MCF 10A (cell line): Measurements from ENCODE around the gene EID1. TPM values are rescaled to one million over a fixed set of nuclear protein-coding genes. Genes with fewer than 3 reads are reported as not detected.
A peak's percentile ranks its signal among the peaks of the same experiment; 100 is the strongest.

Experiments used
- BruUV-seq: library from RNA; stranded (reverse); fragments of 400-500 nt; replicated peaks from 2 replicates; lab custom pipeline; 2021; lab: Mats Ljungman, UMichigan
- CTCF ChIA-PET: fragments of 300-600 bp; sonication (Branson Sonifier 250); formaldehyde crosslinking; extraction: SDS; loops from one replicate; lab custom pipeline; 2021; ENCODE audit warnings: antibody characterized with exemption, inconsistent platforms; lab: Yijun Ruan, JAX
- POLR2A ChIA-PET: fragments of 300-600, 350-650 bp; sonication (Branson Sonifier 250); formaldehyde crosslinking; extraction: SDS; loops from one replicate; lab custom pipeline; 2020; ENCODE audit warnings: antibody characterized with exemption, inconsistent platforms; lab: Yijun Ruan, JAX
- DNase-seq: peaks from one replicate; pipeline ENCODE4 v3.0.0-alpha.2; 2018; ENCODE audit not compliant: unreplicated experiment
- H3K27ac Mint-ChIP-seq: one replicate; pipeline ENCODE4 v1.8.0; 2022; ENCODE audit warnings: mild to moderate bottlenecking, low read depth, mixed read lengths; ENCODE audit not compliant: unreplicated experiment
- H3K27me3 Mint-ChIP-seq: one replicate; pipeline ENCODE4 v1.8.0; 2022; ENCODE audit warnings: mixed read lengths; ENCODE audit not compliant: insufficient read depth, unreplicated experiment
- H3K36me3 Mint-ChIP-seq: one replicate; pipeline ENCODE4 v1.8.0; 2022; ENCODE audit warnings: mild to moderate bottlenecking, moderate library complexity, mixed read lengths; ENCODE audit not compliant: insufficient read depth, unreplicated experiment
- H3K4me1 Mint-ChIP-seq: one replicate; pipeline ENCODE4 v1.8.0; 2022; ENCODE audit warnings: mixed read lengths; ENCODE audit not compliant: insufficient read depth, unreplicated experiment
- H3K4me3 Mint-ChIP-seq: one replicate; pipeline ENCODE4 v1.8.0; 2022; ENCODE audit warnings: mild to moderate bottlenecking, moderate library complexity, mixed read lengths; ENCODE audit not compliant: unreplicated experiment
- H3K9me3 Mint-ChIP-seq: one replicate; pipeline ENCODE4 v1.8.0; 2022; ENCODE audit warnings: mixed read lengths; ENCODE audit not compliant: unreplicated experiment
- intact Hi-C: fragments of 100-400 bp; cut with micrococcal nuclease; formaldehyde crosslinking; loops from 2 replicates; pipeline ENCODE4 v1.14.1; 2022
- total RNA-seq: library from RNA; stranded (reverse); gene quantifications from 2 replicates; pipeline ENCODE4 v1.2.3, GENCODE V29; 2022
- TF ChIP-seq, protein P1 (sequence below): fragments of 200-600 bp; IDR thresholded peaks from one replicate; pipeline ENCODE4 v1.8.0; 2022; ENCODE audit warnings: antibody characterized with exemption, mild to moderate bottlenecking; ENCODE audit not compliant: unreplicated experiment

EID1 gene
- total RNA-seq, 1 experiment from 2014 or later, result 91.3 TPM

DNA sequence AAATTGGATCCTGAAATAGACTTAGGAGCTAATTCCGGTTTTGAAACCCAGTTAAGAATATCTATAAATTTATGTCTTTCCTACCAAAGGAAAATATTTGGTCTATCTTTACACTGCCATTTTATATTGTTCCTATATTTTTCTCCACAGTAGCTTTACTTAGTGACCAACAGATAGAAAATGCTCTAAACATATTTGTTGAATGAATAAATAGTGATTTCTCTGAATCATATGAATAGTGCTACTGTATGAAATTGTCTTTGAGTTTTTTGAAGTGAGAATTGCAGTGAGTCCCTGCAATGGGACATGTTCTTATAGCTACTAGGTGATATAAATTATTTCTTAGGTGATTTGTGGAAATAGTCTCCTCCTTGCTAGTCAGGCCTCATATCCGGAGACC lies 18.5 kb upstream of the EID1 start:
- Mint-ChIP-seq H3K9me3 (no peaks in the 10 kb centered on the region), H3K27ac (no peak overlapping the region), H3K36me3 (no peaks in the 10 kb centered on the region), H3K4me1 (peaks cover 21% of the 10 kb centered on the region), H3K4me3 (no peak overlapping the region), H3K27me3 (no peaks in the 10 kb centered on the region)
- no peak for DNase-seq
- no TSS peak for BruUV-seq
- CTCF ChIA-PET, result interaction anchor here (0.6 to 8.5 kb wide), 9 partner anchors 24 to 1286 kb away, joined by 3 to 127 read pairs (median 4); partner anchors contain the start of gene SHC4
- TF ChIP-seq, protein P1, sequence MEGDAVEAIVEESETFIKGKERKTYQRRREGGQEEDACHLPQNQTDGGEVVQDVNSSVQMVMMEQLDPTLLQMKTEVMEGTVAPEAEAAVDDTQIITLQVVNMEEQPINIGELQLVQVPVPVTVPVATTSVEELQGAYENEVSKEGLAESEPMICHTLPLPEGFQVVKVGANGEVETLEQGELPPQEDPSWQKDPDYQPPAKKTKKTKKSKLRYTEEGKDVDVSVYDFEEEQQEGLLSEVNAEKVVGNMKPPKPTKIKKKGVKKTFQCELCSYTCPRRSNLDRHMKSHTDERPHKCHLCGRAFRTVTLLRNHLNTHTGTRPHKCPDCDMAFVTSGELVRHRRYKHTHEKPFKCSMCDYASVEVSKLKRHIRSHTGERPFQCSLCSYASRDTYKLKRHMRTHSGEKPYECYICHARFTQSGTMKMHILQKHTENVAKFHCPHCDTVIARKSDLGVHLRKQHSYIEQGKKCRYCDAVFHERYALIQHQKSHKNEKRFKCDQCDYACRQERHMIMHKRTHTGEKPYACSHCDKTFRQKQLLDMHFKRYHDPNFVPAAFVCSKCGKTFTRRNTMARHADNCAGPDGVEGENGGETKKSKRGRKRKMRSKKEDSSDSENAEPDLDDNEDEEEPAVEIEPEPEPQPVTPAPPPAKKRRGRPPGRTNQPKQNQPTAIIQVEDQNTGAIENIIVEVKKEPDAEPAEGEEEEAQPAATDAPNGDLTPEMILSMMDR, result no peak
- POLR2A ChIA-PET, result interaction anchor here (0.6 to 2.5 kb wide), 7 partner anchors 9 to 1288 kb away, joined by 3 to 8 read pairs (median 3); partner anchors contain the start of genes CEP152, EID1 and GALK2
- intact Hi-C loops, result loop anchor here (5.0 kb wide), 2 partner anchors 47 to 212 kb away; partner anchors contain the start of genes CEP152 and FBN1

DNA sequence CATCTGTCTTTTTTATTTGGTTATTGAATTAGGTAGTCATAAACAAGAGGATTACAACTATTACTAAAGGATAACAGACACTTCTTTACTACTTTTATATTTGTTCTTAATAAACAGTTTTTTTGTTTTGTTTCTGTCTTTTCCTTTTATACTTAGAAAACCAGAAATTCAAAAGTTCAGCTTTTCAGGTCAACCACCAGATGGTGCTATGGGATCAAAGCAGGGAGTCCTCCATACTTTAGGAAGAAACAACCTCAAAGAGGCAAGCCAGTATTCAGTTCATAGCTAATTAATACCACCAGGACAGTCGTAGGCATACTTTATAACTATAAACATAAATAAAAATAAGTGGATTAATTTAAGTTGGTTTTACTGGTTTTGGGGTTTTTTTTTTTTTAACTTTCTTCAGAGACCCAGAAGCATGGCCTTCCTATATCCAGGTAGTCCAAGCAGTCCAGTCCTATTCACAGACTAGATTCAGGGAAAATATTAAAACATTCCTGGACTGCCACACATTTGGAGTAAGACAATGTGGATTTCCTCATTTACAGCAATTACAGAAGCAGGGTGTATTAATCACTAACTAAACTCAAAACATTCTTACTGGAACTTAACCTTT lies 16.0 kb upstream of the EID1 start:
- DNase-seq, result peak; percentile 72
- no TSS peak for BruUV-seq
- CTCF ChIA-PET, result interaction anchor here (0.5 to 8.5 kb wide), 46 partner anchors 11 to 1405 kb away, joined by 3 to 127 read pairs (median 4); partner anchors contain the start of genes COPS2, EID1, FGF7 and SHC4

DNA sequence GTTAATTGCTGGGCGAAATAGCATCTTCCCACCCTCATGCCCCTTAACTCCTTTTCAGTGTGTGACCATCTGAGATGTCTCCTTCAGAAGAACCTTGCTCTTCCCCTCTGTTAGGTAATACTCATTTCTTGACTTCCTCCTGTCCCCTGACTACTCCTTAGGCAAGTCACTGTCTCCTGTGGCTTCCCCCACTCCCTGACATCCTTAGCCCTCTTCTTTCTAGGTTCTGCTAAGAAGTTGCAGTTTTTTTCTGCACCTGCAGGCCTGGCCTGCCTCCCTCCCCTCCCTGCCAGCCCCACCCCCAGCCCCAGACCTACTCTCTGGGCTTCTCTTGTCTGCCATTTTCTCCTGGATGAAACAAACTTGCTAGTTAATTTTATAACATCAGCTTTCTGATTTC lies 15.2 kb upstream of the EID1 start:
- H3K4me1 Mint-ChIP-seq, result peaks cover 32% of the 10 kb centered on the region
- no TSS peak for BruUV-seq
- no peak overlapping the region for H3K4me3 Mint-ChIP-seq
- peak overlapping the region; percentile 61 for H3K27ac Mint-ChIP-seq
- H3K36me3 Mint-ChIP-seq, result no peaks in the 10 kb centered on the region
- intact Hi-C loops, result loop anchor here (1.0 to 2.0 kb wide), 4 partner anchors 104 to 1282 kb away; no protein-coding TSS in a partner anchor
- POLR2A ChIA-PET, result interaction anchor here (0.5 to 2.0 kb wide), 4 partner anchors 15 to 182 kb away, joined by 3 to 12 read pairs (median 4); partner anchors contain the start of genes EID1 and SHC4
- no peaks in the 10 kb centered on the region for H3K27me3 Mint-ChIP-seq
- no peaks in the 10 kb centered on the region for H3K9me3 Mint-ChIP-seq
- TF ChIP-seq, protein P1, result no peak
- no peak for DNase-seq
- CTCF ChIA-PET, result interaction anchor here (0.6 to 8.5 kb wide), 23 partner anchors 12 to 1282 kb away, joined by 3 to 127 read pairs (median 4); partner anchors contain the start of genes FGF7 and SHC4

More for the DNA sequence above, 16.0 kb upstream of the EID1 start:
- no peaks in the 10 kb centered on the region for H3K36me3 Mint-ChIP-seq
- TF ChIP-seq, protein P1, result peak; percentile 73
- H3K4me3 Mint-ChIP-seq, result no peak overlapping the region
- H3K27ac Mint-ChIP-seq, result peak overlapping the region; percentile 61
- POLR2A ChIA-PET, result interaction anchor here (0.6 to 2.0 kb wide), 11 partner anchors 16 to 309 kb away, joined by 3 to 12 read pairs (median 3); partner anchors contain the start of genes EID1, SECISBP2L and SHC4
- peaks cover 29% of the 10 kb centered on the region for H3K4me1 Mint-ChIP-seq
- intact Hi-C loops, result loop anchor here (1.0 to 2.0 kb wide), 6 partner anchors 104 to 1283 kb away; no protein-coding TSS in a partner anchor
- no peaks in the 10 kb centered on the region for H3K9me3 Mint-ChIP-seq
- H3K27me3 Mint-ChIP-seq, result no peaks in the 10 kb centered on the region
